Omental fat pad (tissue), 4 donors: ENCODE results near the gene PROZ. TPM values are rescaled to one million over a fixed set of nuclear protein-coding genes. Genes with fewer than 3 reads are reported as not detected.

Experiments
- ATAC-seq: fragments of 150-250 bp; one replicate; pipeline ENCODE4 v1.9.1; 2016; ENCODE audit warnings: mild to moderate bottlenecking, moderate library complexity; ENCODE audit not compliant: low FRiP score
- DNase-seq: peaks from one replicate; pipeline ENCODE4 v3.0.0-alpha.2; 2019; ENCODE audit warnings: low spot score
- CTCF ChIP-seq, 3 donors: fragments of 450-650 bp; IDR thresholded peaks; one replicate each; pipeline ENCODE4 v1.5.1; 2016 to 2017; ENCODE audit warnings: antibody characterized with exemption in 3 of 3, mild to moderate bottlenecking in 3 of 3, moderate library complexity in 2 of 3
- total RNA-seq, 4 donors: library from RNA; depleted of rRNA; stranded (reverse); fragments of >200 nt; gene quantifications; one replicate each; pipeline ENCODE4 v1.1.0, GENCODE V29; 2016

Gene PROZ
- total RNA-seq, 4 donors from 2014 or later = not detected

GRCh38 chr13:113113846-113114271 is 44.6 kb upstream of the PROZ start:
- no peak for DNase-seq
- TF ChIP-seq CTCF (IDR thresholded peaks at IDR 0.05) = no peak
- ATAC-seq = no peak

GRCh38 chr13:113114511-113115362 is 43.7 kb upstream of the PROZ start:
- no peak for TF ChIP-seq CTCF (IDR thresholded peaks at IDR 0.05)
- no peak for ATAC-seq
- no peak for DNase-seq

- DNase-seq (no peak), ATAC-seq (no peak)
- TF ChIP-seq CTCF (IDR thresholded peaks at IDR 0.05) = no peak
Measured at GRCh38 chr13:113115363-113116205, 42.9 kb upstream of the PROZ start.

DNA sequence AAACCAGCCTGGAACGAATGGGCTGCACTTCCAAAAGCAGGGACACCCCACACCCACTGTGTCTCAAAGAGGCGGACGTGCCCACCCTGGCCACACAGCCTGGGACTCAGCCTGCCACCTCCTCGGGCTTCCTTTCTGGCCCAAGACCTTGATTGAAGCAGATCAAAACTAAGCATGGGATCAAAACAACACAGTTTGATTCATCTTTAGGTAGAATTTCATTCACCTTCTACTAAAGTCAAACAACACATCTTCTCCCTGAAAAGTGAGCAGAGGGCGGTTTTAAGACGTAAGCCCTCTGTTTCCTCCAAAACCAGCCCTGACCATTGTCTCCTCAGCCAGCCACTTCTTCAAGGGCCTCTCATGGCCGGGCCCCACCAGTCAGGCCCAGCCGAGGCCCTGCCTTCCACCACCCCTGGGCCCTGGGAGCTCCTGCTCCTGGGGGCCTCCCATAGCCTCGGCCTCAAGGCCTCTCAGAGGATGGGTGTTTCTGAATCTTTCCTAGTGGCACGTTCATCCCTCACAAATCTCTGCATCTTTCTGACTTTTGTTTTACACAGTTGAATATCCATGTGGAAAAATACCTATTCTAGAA is 42.1 kb upstream of the PROZ start:
- no peak for TF ChIP-seq CTCF (IDR thresholded peaks at IDR 0.05)
- ATAC-seq (no peak), DNase-seq (no peak)

DNA sequence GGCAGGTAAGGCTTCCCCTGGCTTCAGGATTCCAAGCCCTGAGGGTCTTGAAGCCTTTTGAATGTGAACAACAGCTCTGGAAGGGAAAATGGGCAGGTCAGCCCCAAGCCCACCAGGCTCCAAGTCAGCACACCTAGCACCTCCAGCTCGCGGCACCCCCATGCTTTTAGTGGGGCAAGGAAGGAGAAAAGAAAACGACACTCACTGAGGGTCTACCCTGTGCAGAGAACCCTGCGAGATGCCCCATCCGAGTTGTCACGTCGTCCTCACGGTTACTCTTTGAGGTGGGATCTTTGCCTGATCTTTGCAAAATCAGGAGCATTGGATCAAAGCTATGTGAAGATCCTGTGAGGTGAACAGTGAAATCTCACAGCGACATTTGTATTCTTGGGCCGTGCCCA is 41.6 kb upstream of the PROZ start:
- TF ChIP-seq CTCF (IDR thresholded peaks at IDR 0.05) = no peak
- ATAC-seq (no peak), DNase-seq (no peak)

DNA sequence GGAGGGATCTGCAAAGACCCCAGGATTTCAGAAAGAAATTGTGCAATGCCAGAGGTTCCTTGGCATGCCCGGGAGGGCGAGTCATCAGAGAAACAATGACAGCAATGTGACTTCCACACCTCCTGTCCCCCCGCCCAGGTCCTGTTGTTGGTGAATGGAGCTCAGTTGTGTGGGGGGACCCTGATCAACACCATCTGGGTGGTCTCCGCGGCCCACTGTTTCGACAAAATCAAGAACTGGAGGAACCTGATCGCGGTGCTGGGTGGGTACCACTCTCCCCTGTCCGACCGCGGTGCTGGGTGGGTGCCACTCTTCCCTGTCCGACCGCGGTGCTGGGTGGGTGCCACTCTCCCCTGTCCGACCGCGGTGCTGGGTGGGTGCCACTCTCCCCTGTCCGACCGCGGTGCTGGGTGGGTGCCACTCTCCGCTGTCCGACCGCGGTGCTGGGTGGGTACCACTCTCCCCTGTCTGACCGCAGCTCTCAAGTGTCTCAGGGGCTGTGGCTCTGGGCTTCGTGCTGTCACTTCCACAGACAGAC is 41.0 kb upstream of the PROZ start:
- ATAC-seq (no peak), DNase-seq (no peak)
- TF ChIP-seq CTCF (IDR thresholded peaks at IDR 0.05) = no peak
